ENCODE data around the gene VPS45. TPM values are rescaled to one million over a fixed set of nuclear protein-coding genes. Genes with fewer than 3 reads are reported as not detected.
A peak's percentile ranks its signal among the peaks of the same experiment; 100 is the strongest.

Gene VPS45
- total RNA-seq, 6 experiments from 2014 or later = 35.6 to 43.3 (median 37.1) TPM

DNA sequence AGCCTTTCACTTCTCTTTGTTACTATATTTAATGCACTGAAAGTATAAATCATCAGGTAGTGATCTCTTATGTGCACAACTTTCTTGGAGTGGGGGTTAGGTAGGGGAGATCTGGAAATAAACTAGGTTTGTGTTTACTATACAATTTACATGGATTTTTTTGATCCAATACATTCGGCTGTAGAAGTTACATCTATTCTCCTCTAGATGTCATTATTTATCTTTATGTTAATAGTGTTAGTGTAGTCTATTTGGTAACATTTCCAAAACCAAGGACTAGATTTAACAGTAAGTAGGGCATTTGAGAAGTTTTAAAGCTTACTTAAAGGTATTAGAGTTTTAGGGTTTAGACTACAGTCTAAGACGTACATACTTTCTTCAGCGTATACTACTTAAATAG is 5.4 kb downstream of the VPS45 start:
- peaks cover 31% of the 10 kb centered on the region for H3K36me3 Mint-ChIP-seq (ENCODE audit: low read depth)

DNA sequence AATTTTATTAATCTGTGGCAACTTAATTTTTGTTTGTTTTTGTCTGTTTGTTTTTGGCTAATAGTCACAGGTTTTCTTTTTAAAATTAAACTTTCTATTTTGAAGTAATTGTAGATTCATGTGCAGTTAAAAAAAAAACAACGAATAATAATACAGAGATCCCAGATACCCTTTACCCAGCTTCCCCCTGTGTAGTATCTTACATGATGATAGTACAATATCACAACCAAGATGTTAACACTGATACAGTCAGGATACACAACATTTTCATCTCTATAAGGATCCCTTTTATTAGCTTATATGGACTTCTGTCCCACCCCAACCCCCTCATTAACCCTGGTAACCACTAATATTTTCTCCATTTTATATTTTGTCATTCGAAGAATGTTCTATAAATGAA is 5.9 kb downstream of the VPS45 start:
- Mint-ChIP-seq H3K27ac (no peak overlapping the region), H3K4me3 (no peak overlapping the region), H3K36me3 (ENCODE audit: low read depth) (peaks cover 28% of the 10 kb centered on the region), H3K9me3 (no peaks in the 10 kb centered on the region), H3K27me3 (ENCODE audit: insufficient read depth) (no peaks in the 10 kb centered on the region; the same call in 1 of the 2 replicates), H3K4me1 (ENCODE audit: low read depth) (peaks cover 16% of the 10 kb centered on the region)
- TF ChIP-seq CTCF (IDR thresholded peaks at IDR 0.05) = no peak
- no peak for DNase-seq

More for the DNA sequence above, 5.4 kb downstream of the VPS45 start:
- peak; percentile 74 for TF ChIP-seq CTCF (IDR thresholded peaks at IDR 0.05)
- H3K27ac Mint-ChIP-seq = no peak overlapping the region
- H3K27me3 Mint-ChIP-seq (ENCODE audit: insufficient read depth) = no peaks in the 10 kb centered on the region; the same call in 1 of the 2 replicates
- H3K9me3 Mint-ChIP-seq = no peaks in the 10 kb centered on the region
- DNase-seq = peak; percentile 36
- H3K4me1 Mint-ChIP-seq (ENCODE audit: low read depth) = peaks cover 21% of the 10 kb centered on the region
- no peak overlapping the region for H3K4me3 Mint-ChIP-seq

DNA sequence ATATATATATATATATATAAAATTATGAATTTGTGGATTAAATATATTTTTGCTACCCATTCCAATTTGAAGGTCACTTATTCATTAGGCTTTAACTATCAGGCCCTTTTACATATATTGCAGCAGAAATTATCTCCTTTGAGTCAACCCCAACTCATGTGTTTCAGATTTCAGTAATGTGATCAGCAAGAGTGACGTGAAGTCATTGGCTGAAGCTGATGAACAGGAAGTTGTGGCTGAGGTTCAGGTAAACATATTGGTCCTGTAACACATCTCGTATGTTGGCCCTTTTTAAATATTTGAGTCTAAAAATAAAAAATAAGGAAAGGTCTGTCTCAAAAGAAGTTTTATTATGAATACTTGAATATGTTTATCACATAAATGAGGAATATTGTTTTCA is 8.5 kb downstream of the VPS45 start:
- H3K27me3 Mint-ChIP-seq (ENCODE audit: insufficient read depth) = no peaks in the 10 kb centered on the region; the same call in 1 of the 2 replicates
- H3K9me3 Mint-ChIP-seq = no peaks in the 10 kb centered on the region
- DNase-seq = no peak
- H3K4me1 Mint-ChIP-seq (ENCODE audit: low read depth) = no peaks in the 10 kb centered on the region
- H3K36me3 Mint-ChIP-seq (ENCODE audit: low read depth) = peaks cover 13% of the 10 kb centered on the region
- no peak overlapping the region for H3K4me3 Mint-ChIP-seq
- H3K27ac Mint-ChIP-seq = no peak overlapping the region
- no peak for TF ChIP-seq CTCF (IDR thresholded peaks at IDR 0.05)

- Mint-ChIP-seq H3K9me3 (no peaks in the 10 kb centered on the region), H3K36me3 (ENCODE audit: low read depth) (peaks cover 13% of the 10 kb centered on the region), H3K4me1 (ENCODE audit: low read depth) (no peaks in the 10 kb centered on the region), H3K27ac (no peak overlapping the region), H3K27me3 (ENCODE audit: insufficient read depth) (no peaks in the 10 kb centered on the region; the same call in 1 of the 2 replicates), H3K4me3 (no peak overlapping the region)
- DNase-seq = no peak
- no peak for TF ChIP-seq CTCF (IDR thresholded peaks at IDR 0.05)
Measured at GRCh38 chr1:150076985-150077384, 9.4 kb downstream of the VPS45 start.

GRCh38 chr1:150080784-150081183 is 13.2 kb downstream of the VPS45 start:
- Mint-ChIP-seq H3K4me3 (no peak overlapping the region), H3K36me3 (ENCODE audit: low read depth) (peaks cover 16% of the 10 kb centered on the region; the same call in 1 of the 2 replicates), H3K4me1 (ENCODE audit: low read depth) (peaks cover 24% of the 10 kb centered on the region)

More at GRCh38 chr1:150080784-150081183, 13.2 kb downstream of the VPS45 start:
- TF ChIP-seq CTCF (IDR thresholded peaks at IDR 0.05) = no peak
- DNase-seq = no peak
- Mint-ChIP-seq H3K9me3 (no peaks in the 10 kb centered on the region), H3K27me3 (ENCODE audit: insufficient read depth) (no peaks in the 10 kb centered on the region), H3K27ac (no peak overlapping the region)

Data from HFFc6 (cell line).